ENCODE results near the gene KAT5.

DNA sequence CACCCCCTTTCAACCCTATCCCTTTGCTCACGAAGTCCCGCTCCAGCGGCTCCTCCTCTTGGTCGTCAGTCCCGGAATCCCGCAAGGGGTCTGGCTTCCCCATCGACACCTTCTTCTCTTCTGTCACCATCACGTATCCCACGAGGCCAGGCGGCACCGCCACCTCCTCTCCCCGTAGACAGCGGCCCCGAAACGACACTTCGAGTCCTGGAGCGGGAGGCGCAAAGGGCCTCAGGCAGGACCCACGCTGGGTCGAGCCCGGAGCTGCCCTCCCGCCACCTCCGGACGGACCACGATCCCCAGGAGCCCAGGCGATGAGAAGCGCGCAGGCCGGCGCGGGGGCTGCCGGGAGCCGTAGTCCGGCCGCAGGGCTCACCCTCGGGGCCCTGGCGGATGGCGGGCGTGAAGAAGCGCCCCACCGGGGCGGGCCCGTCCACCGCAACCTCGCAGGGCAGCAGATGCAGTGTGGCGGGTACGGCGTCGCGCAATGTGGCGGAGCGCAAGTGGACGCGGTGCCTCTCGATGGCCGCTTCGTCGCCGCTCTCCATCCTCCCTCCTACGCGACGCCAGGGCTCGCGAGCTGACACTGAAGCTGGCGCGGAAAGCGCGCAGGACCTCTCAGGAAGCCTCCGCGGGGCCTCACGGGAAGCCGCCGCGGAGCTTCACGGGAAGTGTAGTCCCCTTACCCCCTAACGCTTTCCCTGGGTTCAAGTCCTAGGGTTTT lies 8.3 kb downstream of the KAT5 start, which contains the start of gene RNASEH2C:
- TF ChIP-seq, protein P1, sequence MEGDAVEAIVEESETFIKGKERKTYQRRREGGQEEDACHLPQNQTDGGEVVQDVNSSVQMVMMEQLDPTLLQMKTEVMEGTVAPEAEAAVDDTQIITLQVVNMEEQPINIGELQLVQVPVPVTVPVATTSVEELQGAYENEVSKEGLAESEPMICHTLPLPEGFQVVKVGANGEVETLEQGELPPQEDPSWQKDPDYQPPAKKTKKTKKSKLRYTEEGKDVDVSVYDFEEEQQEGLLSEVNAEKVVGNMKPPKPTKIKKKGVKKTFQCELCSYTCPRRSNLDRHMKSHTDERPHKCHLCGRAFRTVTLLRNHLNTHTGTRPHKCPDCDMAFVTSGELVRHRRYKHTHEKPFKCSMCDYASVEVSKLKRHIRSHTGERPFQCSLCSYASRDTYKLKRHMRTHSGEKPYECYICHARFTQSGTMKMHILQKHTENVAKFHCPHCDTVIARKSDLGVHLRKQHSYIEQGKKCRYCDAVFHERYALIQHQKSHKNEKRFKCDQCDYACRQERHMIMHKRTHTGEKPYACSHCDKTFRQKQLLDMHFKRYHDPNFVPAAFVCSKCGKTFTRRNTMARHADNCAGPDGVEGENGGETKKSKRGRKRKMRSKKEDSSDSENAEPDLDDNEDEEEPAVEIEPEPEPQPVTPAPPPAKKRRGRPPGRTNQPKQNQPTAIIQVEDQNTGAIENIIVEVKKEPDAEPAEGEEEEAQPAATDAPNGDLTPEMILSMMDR (conservative IDR thresholded peaks at IDR 0.05 in 1 of 2, IDR thresholded peaks at IDR 0.05 in 1 of 2; ENCODE audit: extremely low read depth in 1 of 2, insufficient read depth in 1 of 2, low read depth in 1 of 2, low read length in 2 of 2) = no peak
- TF ChIP-seq EZH2 (IDR thresholded peaks at IDR 0.05; ENCODE audit: borderline replicate concordance, low read length) = no peak
